ENCODE measurements around the gene ITPRID2.

The ITPRID2 gene

GRCh38 chr2:181891258-181891965, at the start of gene ITPRID2:
Gene ITPRID2, plus strand, starts transcription at chr2:181891730. Its CDS starts 337 bp downstream, at chr2:181892067.
- no peak for DNase-seq

DNA sequence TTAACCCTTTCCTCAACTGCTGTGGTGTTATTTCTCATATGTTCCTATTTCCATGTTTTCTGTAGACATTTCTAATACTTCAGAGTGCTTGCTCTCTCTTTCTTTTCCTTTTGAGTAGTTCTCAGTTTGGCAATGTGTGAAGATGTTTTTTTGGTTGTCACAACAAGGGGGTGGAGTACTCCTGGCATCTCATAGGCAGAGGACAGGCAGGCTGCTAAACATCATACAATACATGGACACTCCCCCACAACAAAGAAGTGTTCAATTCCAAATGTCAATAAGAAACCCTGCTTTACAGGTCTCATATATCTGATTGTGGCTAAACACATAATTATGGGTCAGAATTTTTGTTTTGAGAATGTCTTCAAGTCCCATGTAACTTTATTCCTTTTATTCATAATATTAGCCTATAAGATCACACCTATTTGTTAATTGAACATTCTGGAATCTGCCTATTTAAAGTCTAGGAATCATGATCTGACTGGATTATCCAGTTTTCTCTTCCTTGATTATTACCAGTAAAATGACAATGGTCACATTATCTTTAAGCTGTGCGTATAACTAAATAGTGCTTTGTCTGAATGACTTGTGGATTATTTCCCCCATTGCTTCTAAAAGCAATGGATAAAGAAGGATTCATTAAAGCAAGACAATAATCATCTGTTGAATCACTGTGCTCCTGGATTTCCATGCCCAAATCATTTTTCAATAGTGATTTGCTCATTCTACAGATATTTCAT, 46.8 kb upstream of the ITPRID2 start:
- DNase-seq = no peak

DNA sequence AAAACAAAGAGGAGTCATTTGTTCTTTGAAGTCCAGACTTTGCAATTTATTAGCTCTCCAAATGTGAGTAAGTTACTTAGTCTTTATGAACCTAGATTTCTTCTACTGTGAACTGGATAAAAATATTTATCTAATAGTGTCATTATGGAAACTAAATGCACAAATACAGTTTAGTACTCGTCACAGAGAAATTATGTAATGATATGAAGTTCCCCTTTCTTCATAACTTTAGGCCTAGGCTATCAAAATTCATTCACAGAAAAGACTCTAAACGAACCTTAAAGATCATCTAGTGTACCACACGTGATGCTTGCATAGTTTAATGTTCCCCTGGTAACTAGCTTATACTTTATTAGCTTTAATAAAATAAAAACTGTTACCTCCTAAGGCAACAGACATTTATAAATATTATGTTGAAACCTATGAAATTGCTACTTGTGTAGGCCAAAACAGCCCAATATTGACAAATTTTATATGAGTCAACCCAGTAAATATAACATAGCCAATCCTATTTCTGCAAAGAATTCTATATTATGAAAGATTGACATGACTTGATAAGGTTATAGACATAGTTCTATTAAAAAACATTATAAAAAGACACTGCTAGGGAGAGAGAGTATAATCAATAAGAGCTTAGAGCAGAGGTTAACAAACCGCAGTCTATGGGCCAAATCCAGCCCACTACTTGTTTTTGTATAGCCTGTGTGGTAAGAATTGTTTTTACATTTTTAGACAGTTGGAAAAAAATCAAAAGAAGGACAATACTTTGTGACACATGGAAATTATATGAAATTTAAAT, 44.9 kb upstream of the ITPRID2 start:
- DNase-seq = no peak

DNA sequence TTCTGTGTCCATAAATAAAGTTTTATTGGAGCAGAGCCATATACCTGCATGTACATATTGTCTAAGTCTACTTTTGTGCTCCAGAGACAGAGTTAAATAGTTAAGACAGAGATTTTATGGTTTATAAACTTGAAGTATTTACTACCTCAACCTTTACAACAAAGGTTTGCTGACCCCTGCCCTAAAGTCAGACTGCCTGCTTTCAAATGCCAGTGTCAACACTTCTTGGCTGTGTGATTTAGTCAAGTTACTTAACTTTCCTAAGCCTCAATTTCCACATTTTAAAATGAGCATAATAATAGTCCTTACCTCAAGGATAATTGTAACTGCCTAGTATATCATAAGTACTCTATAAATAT, 44.4 kb upstream of the ITPRID2 start:
- no peak for DNase-seq

- no peak for DNase-seq
These were observed 43.8 kb upstream of the ITPRID2 start for GRCh38 chr2:181847702-181848101.

DNA sequence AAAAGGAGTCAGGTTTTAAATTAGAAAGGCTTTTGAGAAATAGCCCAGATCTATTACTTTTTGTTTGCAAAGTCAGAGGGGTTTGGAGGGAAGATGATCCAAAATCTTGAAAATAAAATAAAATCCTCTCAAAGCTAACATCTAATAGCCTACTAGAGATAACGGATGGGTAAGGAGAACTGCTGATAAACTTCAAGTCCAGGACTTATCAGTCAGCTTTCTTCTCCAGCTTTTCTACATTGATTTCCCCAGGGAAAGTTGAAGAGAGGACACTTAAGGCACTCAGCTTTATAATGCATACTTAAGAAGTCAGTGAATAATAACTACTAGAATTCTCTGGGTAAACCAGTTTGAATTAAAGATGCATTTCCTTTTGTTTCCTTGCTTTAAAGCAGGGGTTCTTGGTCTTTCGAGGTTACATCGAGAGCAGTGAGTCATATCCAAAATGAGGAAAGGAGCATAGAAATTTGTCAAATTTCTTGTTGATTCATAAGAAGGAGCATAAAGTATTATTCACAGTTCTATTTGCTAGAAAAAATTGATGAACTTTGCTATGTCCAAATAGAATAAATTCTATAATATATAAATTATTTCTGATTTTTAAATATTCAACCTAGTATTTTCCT, 43.2 kb upstream of the ITPRID2 start:
- DNase-seq = no peak

GRCh38 chr2:181849601-181850000, 41.9 kb upstream of the ITPRID2 start:
- DNase-seq = no peak

DNA sequence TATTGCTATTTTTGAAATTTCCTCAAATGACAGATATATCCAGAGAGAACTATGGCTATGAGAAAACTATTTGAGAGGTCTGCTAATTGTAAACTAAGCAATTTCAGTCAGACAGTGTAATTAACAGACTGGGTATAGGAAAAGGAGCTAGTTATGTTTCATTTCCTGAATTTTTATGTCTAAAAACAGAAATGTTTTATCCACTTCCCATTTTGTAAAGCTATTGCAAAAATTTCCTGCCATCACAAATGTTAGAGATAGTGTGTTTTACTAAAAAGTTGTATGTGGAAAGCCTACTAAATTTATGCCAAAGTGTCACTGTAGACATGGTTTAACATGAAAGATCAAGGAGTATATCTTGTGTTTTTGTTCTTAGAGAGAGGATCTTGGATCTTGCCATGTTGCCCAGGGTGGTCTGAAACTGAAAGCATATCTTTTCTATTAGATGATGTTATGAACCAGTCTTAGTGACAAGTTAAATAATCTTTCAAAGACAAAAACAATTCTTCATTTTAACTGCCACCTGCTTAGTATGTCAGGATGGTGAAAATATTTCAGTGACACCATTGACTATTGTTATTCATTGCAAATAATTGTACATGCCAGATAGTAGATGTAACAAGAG, 40.5 kb upstream of the ITPRID2 start:
- no peak for DNase-seq

GRCh38 chr2:181851726-181852125, 39.8 kb upstream of the ITPRID2 start:
- no peak for DNase-seq

DNA sequence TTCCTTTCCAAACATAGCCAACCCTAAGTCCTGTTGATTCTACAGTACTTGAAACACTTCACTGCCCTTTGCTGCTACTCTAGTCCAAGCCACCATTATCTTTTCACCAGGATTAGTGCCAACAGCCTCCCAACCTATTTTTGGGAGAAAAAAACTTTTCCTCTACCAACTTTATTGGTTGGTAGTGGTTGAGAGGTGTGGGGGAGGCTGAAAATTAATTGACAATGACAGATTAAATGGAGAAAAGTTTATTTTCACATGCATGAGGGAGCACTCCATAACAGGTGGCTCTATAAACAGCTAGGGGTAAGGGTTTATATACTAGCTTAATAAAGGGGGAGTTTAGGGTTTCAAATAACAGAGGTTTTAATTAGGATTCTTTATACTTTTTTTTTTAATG, 37.8 kb upstream of the ITPRID2 start:
- DNase-seq = no peak

GRCh38 chr2:181857483-181857882, 34.0 kb upstream of the ITPRID2 start:
- no peak for DNase-seq

- DNase-seq = no peak
These were observed 32.9 kb upstream of the ITPRID2 start for GRCh38 chr2:181858600-181858999.

DNA sequence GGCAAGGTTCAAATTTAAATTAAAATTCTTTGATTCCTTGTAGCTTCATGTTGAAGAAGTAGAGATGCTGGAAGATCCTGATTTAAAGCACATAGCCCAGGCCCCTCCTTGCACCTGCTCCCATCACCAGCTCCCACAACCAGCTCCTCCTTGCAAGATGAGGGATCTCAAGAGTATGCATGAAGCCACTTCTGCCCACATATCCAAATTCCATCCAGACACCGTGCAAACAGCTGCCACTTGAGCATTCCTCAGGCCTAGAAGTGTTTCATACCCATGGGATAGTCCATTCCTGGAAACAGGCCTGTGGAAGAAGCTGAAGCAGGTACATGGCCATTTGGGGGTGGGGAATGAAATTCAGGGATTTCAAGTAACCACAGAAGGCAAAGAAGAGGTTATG, 32.4 kb upstream of the ITPRID2 start:
- no peak for DNase-seq

DNA sequence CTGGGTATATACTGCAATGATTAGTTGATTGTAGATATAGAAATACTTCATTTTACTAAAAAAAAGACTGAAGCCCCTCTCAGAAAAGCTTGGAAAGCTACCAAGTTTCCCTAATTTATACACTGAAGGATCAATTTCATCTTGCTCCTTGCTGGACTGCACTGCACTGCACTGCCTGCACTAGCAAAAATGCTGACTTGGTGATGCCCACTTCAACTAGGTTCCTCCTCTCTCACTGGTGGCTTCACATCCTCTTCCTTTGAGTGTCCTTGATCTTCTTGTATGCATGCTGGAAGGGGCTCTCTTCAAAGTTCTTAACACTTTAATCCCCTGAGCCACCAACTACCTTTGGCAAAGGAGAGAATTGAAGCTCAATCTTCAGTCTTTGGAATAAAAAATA, 31.7 kb upstream of the ITPRID2 start:
- DNase-seq = no peak

DNA sequence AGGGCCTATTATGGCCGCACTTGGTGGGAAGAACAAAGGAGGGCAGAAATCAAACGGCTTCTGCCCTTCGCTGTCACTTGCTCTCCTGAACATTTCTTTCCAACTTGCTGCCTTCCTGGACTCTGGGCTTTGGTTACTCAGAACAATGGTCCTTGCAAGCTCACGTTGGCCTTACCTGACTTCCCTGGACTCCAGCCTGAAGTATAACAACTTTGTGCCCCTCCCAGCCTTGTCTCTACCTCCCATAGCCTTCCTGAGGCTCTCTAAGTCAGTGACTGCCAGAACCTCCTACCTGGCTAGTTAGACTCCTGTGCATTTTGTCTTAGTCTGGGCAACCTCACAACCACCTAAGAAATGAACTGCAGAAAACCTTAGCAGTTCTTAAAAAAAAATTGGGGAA, 30.2 kb upstream of the ITPRID2 start:
- no peak for DNase-seq

- no peak for DNase-seq
These were observed 28.8 kb upstream of the ITPRID2 start for GRCh38 chr2:181862583-181863281.

DNA sequence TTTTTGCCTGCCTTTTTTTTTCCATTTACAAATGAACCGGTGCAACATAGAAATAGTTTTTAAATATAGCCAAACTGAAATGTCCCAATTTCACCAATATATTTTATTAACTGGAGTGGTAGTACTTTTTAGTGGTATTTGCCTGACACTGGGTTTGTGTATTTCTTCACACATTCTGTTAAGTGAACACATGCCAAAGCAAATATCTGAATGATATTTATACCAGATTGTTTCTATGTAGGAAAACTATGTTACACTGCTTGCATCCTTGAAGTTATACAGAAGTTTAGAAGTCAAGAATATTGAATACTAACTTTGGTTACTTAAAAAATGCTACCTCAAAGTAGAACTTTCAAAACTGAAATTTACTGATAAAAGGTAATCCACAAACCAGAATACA, 19.4 kb upstream of the ITPRID2 start:
- DNase-seq = no peak

DNA sequence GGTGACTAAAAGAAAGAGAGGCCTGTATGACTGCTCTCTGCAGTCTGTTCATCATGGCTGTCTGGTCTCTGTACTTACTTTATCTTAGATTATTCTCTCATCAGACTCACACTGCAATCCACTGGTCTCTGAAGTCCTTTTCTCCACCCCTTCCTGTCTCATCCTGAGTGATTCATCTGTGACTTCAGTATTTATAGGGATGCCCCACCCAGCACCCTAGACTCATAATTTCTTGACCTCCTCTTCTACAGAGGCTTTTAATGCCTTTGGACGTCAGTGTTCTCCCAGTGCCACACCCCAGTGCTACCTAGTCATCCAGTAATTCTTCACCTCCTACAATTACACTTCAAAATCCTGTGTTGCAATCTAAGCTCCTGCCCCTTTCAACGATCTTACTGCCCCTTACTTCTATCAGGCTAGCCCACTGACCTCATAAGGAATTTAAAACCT, 14.9 kb upstream of the ITPRID2 start:
- no peak for DNase-seq

DNA sequence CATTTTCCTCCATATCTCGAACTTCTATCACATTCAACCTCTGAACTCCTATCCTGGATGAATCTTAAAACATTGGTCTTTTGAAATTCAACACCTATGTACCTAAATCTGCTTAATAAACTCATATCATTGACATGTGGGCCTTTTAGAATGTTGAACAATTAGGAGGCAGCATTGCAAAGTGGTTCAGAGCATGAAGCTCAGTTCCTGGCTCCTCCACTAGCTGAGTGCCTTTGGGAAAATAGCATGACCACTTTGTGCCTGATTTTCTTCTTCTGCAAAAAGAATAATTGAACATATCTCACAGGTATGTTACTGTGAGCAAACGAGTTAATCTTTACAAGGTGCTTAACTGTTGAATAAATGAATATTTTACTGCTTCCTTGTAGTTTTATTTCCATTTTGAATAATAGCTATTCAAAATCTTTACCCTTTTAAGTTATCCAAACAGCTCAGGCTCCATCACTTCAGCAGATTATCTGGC, 14.3 kb upstream of the ITPRID2 start:
- no peak for DNase-seq

DNA sequence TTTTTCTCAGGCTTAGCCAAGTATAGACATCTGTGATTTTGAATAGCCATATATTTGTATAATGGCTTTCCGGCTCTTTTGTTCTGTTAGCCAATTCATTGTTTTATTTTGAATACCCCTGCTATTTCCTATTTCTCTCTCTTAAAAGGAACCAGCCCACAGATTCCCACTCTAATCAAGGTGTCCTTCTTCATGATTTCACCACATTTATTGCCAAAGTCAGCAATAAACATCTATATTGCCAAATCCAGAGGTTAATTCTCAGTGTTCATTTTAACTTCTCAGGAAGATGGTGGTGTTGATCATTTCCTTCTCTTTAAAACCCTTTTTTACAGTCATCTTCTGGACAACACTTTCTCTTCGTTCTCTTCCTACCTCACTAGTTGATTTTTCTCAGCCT, 13.1 kb upstream of the ITPRID2 start:
- DNase-seq = no peak

- no peak for DNase-seq
These were observed 12.2 kb upstream of the ITPRID2 start for GRCh38 chr2:181879295-181879694.

Data from cerebellar nuclear complex (tissue), 1 donor.